ENCODE data around the gene LBHD2.

GRCh38 chr14:103089386-103090335, 5.7 kb downstream of the LBHD2 start:
- TF ChIP-seq POLR2A (IDR thresholded peaks at IDR 0.05; ENCODE audit: control extremely low read depth in 1 of 2, low read depth in 2 of 2, low read length in 2 of 2) (no peak), GTF2F1 (IDR thresholded peaks at IDR 0.05; ENCODE audit: borderline replicate concordance, low read depth, low read length) (no peak), POLR2AphosphoS5 (IDR thresholded peaks at IDR 0.05; ENCODE audit: low read depth, low read length) (no peak), CTCF (IDR thresholded peaks at IDR 0.05; ENCODE audit: control extremely low read depth in 1 of 3, insufficient read depth in 1 of 3, low read depth in 1 of 3, low read length in 3 of 3) (no peak), TBP (IDR thresholded peaks at IDR 0.05; ENCODE audit: low read depth, low read length) (no peak), EP300 (IDR thresholded peaks at IDR 0.05; ENCODE audit: borderline replicate concordance in 1 of 2, low read depth in 2 of 2, low read length in 2 of 2) (no peak), SRF (IDR thresholded peaks at IDR 0.05; ENCODE audit: low read depth, low read length) (no peak), CHD1 (IDR thresholded peaks at IDR 0.05; ENCODE audit: low read depth, low read length) (no peak), HDAC6 (IDR thresholded peaks at IDR 0.05; ENCODE audit: low read depth, low read length) (no peak)
